ENCODE results near the gene FCAR. TPM values are rescaled to one million over a fixed set of nuclear protein-coding genes. Genes with fewer than 3 reads are reported as not detected.
"Not testable (repeated sequence)": the region's sequence is repeated elsewhere in the genome, so short reads cannot be mapped to it uniquely, and the experiment has no call there.

Gene FCAR
- total RNA-seq = 1 to 10 TPM in 2 of 9 donors, under 1 TPM in 5, not detected in 2; 0.26 to 3.9 (median 0.62) TPM
- under 1 TPM; 0.15 to 0.36 TPM for polyA plus RNA-seq
- long read RNA-seq, donor 1 = 0 reads
- long read RNA-seq, donor 2 = 0 reads
- long read RNA-seq, donor 3 = 0 reads

- DNase-seq (no peak), ATAC-seq (peak in 1 of 4 donors; percentile 39)
- WGBS, 4 donors = 67 to 75% (median 72%) methylated on average over 8 of the region's 8 CpGs
- H3K27ac ChIP-seq = peak within 1 kb of the TSS in 1 of 12 donors; percentile 37
- intact Hi-C loops (cut with DNase I) = no loop called here
- H3K9me3 ChIP-seq = no peaks in the 10 kb centered on the region
- no peaks in the 10 kb centered on the region for H3K36me3 ChIP-seq
- H3K4me1 ChIP-seq = peaks cover 0 to 28% (median 0%) of the 10 kb centered on the region in 12 donors
- peak within 1 kb of the TSS in 1 of 12 donors; percentile 41 for H3K4me3 ChIP-seq
- peaks cover 0 to 4% (median 0%) of the 10 kb centered on the region in 9 donors for H3K27me3 ChIP-seq
- TF ChIP-seq CTCF (IDR thresholded peaks at IDR 0.05) = no peak
- no peak for TF ChIP-seq POLR2A (IDR thresholded peaks at IDR 0.05)
These were observed at the start of gene FCAR for GRCh38 chr19:54873990-54874389. FCAR (plus strand) TSS chr19:54874235; CDS start chr19:54874290, 55 bp downstream.

DNA sequence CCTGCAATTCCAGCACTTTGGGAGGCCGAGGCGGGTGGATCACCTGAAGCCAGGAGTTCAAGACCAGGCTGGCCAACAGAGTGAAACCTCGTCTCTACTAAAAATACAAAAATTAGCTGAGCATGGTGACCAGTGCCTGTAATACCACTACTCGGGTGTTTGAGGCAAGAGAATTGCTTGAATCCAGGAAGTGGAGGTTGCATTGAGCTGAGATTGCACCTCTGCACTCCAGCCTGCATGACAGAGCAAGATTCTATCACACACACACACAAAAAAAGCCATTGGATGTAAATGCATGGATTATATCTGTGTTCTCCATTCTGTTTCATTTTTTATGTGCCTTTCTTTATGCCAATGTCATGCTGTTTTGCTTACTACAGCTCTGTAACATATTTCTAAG lies 49.6 kb upstream of the FCAR start:
- H3K4me3 ChIP-seq; H3K27ac ChIP-seq; intact Hi-C loops (cut with DNase I); H3K27me3 ChIP-seq; H3K36me3 ChIP-seq; H3K9me3 ChIP-seq; ATAC-seq; DNase-seq; H3K4me1 ChIP-seq: not testable (repeated sequence)
- 49 to 64% (median 60%) methylated on average over 4 of the region's 4 CpGs for WGBS, 4 donors

DNA sequence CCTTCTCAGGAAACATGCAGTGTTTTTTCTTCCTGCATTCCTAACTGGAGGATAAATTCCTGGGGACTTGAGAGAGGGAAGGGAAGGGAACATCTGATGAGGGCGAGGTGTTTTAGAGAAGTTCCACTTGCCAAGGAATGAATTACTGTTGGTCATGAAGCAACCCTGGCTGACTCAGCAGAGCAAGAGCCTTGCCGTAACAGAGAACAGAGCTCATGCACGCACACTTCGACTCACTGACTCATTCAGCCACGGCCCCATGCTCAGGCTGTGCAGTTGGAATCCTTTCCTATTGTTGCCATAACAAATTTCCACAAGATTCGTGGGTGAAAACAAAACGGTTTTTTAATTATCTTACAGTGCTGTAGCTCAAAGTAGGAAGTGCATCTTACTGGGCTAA lies 48.7 kb upstream of the FCAR start:
- H3K4me1 ChIP-seq; DNase-seq; ATAC-seq; H3K27me3 ChIP-seq; H3K9me3 ChIP-seq; H3K27ac ChIP-seq; H3K4me3 ChIP-seq; intact Hi-C loops (cut with DNase I); H3K36me3 ChIP-seq: not testable (repeated sequence)
- WGBS, 4 donors = 54 to 67% (median 64%) methylated on average over 7 of the region's 7 CpGs

- H3K27ac ChIP-seq; ATAC-seq; H3K4me1 ChIP-seq; intact Hi-C loops (cut with DNase I); H3K36me3 ChIP-seq; H3K27me3 ChIP-seq; DNase-seq; H3K9me3 ChIP-seq; H3K4me3 ChIP-seq: not testable (repeated sequence)
- 60 to 68% (median 66%) methylated on average over 8 of the region's 8 CpGs for WGBS, 4 donors
These were observed 46.0 kb upstream of the FCAR start for GRCh38 chr19:54828064-54828463.

DNA sequence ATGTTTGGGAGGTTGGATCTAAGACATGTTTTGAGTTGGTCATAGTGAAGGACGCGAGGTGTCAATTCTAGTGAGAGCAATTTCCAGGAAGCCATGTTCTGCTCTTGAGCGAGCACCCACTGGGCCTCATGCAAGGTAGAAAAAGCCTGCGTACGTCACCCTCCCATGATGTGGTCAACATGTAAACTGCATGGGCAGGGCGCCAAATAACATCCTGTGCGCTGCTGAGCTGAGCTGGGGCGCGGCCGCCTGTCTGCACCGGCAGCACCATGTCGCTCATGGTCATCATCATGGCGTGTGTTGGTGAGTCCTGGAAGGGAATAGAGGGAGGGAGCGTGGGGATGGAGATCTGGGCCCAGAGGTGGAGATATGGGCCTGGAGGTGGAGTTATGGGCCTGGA lies 41.5 kb upstream of the FCAR start, which contains the start of gene KIR2DS4:
Gene KIR2DS4 (plus strand): TSS at position 181 of the 400 bp plus-strand sequence.
- H3K9me3 ChIP-seq; DNase-seq; H3K36me3 ChIP-seq; intact Hi-C loops (cut with DNase I); H3K4me1 ChIP-seq; H3K27ac ChIP-seq; ATAC-seq; H3K4me3 ChIP-seq; H3K27me3 ChIP-seq: not testable (repeated sequence)
- 82 to 92% (median 88%) methylated on average over 14 of the region's 14 CpGs for WGBS, 4 donors

GRCh38 chr19:54835126-54835525 lies 38.9 kb upstream of the FCAR start:
- 69 to 92% (median 76%) methylated on average over 4 to 5 of the region's 5 CpGs for WGBS, 4 donors
- H3K27me3 ChIP-seq; H3K4me1 ChIP-seq; intact Hi-C loops (cut with DNase I); H3K9me3 ChIP-seq; H3K36me3 ChIP-seq; H3K4me3 ChIP-seq; ATAC-seq; H3K27ac ChIP-seq; DNase-seq: not testable (repeated sequence)

DNA sequence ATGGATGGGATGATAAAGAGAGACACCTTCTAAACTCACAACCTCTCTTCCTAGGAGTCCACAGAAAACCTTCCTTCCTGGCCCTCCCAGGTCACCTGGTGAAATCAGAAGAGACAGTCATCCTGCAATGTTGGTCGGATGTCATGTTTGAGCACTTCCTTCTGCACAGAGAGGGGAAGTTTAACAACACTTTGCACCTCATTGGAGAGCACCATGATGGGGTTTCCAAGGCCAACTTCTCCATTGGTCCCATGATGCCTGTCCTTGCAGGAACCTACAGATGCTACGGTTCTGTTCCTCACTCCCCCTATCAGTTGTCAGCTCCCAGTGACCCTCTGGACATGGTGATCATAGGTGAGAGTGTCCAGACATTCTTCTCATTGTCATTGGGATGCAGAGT lies 36.5 kb upstream of the FCAR start:
- H3K9me3 ChIP-seq; ATAC-seq; H3K4me3 ChIP-seq; intact Hi-C loops (cut with DNase I); DNase-seq; H3K27ac ChIP-seq; H3K4me1 ChIP-seq; H3K27me3 ChIP-seq; H3K36me3 ChIP-seq: not testable (repeated sequence)
- WGBS, 4 donors = 47 to 67% (median 57%) methylated on average over 1 to 2 of the region's 2 CpGs

- ATAC-seq; H3K9me3 ChIP-seq; DNase-seq; H3K36me3 ChIP-seq; intact Hi-C loops (cut with DNase I); H3K4me3 ChIP-seq; H3K27ac ChIP-seq; H3K4me1 ChIP-seq: not testable (repeated sequence)
- peaks cover 0 to 12% (median 0%) of the 10 kb centered on the region in 9 donors for H3K27me3 ChIP-seq
- 59 to 77% (median 64%) methylated on average over 5 to 8 of the region's 8 CpGs for WGBS, 4 donors
These were observed 30.9 kb upstream of the FCAR start for GRCh38 chr19:54843171-54843570.

- intact Hi-C loops (cut with DNase I); H3K27ac ChIP-seq; ATAC-seq; H3K9me3 ChIP-seq; H3K4me1 ChIP-seq; H3K4me3 ChIP-seq; DNase-seq; H3K36me3 ChIP-seq: not testable (repeated sequence)
- 79 to 86% (median 84%) methylated on average over 15 to 16 of the region's 16 CpGs for WGBS, 4 donors
- H3K27me3 ChIP-seq = peaks cover 0 to 12% (median 0%) of the 10 kb centered on the region in 9 donors
These were observed 23.9 kb upstream of the FCAR start, which contains the start of gene KIR3DL2 for GRCh38 chr19:54850061-54850640. KIR3DL2 (plus strand) TSS chr19:54850443; CDS start chr19:54850476, 33 bp downstream.
